Fibroblast of skin of scalp (primary cell): ENCODE measurements around the gene VPS13D.

Experiments
- DNase-seq: peaks from one replicate; pipeline ENCODE4 v3.0.0-alpha.2; 2013

VPS13D gene

GRCh38 chr1:12543740-12544154 lies 313.9 kb downstream of the VPS13D start:
- DNase-seq = no peak

- DNase-seq = no peak
Observed at GRCh38 chr1:12544357-12544756, 314.5 kb downstream of the VPS13D start.

- DNase-seq = no peak
Observed at GRCh38 chr1:12544992-12545391, 315.2 kb downstream of the VPS13D start.

GRCh38 chr1:12546771-12547585 lies 317.1 kb downstream of the VPS13D start:
- DNase-seq = peak; percentile 59

- DNase-seq = no peak
Observed at GRCh38 chr1:12547586-12548225, 317.9 kb downstream of the VPS13D start.

GRCh38 chr1:12548279-12548972 lies 318.6 kb downstream of the VPS13D start:
- DNase-seq = no peak

- no peak for DNase-seq
Observed at GRCh38 chr1:12548973-12549459, 319.2 kb downstream of the VPS13D start.

- DNase-seq = peak; percentile 86
Observed at GRCh38 chr1:12549460-12550349, 319.9 kb downstream of the VPS13D start.

- no peak for DNase-seq
Observed at GRCh38 chr1:12551584-12551983, 321.8 kb downstream of the VPS13D start.

- no peak for DNase-seq
Observed at GRCh38 chr1:12552111-12552888, 322.5 kb downstream of the VPS13D start.

- peak; percentile 51 for DNase-seq
Observed at GRCh38 chr1:12552951-12553921, 323.4 kb downstream of the VPS13D start.

- DNase-seq = no peak
Observed at GRCh38 chr1:12553963-12554362, 324.1 kb downstream of the VPS13D start.

GRCh38 chr1:12554521-12555305 lies 324.9 kb downstream of the VPS13D start:
- DNase-seq = no peak

- DNase-seq = no peak
Observed at GRCh38 chr1:12555411-12556367, 325.9 kb downstream of the VPS13D start.

GRCh38 chr1:12556368-12556930 lies 326.6 kb downstream of the VPS13D start:
- peak; percentile 98 for DNase-seq

- DNase-seq = peak; percentile 80
Observed at GRCh38 chr1:12556957-12557935, 327.4 kb downstream of the VPS13D start.
